CD14-positive monocyte (primary cell): ENCODE data around the gene DHX58. TPM values are rescaled to one million over a fixed set of nuclear protein-coding genes. Genes with fewer than 3 reads are reported as not detected.

Experiments
- DNase-seq, 3 donors: peaks; one replicate each; pipeline ENCODE4 v3.0.0-alpha.2; 2011 to 2022
- H2AFZ ChIP-seq: 2 replicates; pipeline ENCODE4 v1.6.0; 2012; ENCODE audit warnings: mild to moderate bottlenecking, low read depth, low read length, inconsistent platforms; ENCODE audit not compliant: insufficient read depth, poor library complexity, severe bottlenecking
- H3K27ac ChIP-seq, 2 donors: 1 replicate in 1 of 2; 2 replicates in 1 of 2; pipeline ENCODE4 v1.5.1; 2012 to 2013; ENCODE audit warnings: low read length in 2 of 2, control low read depth in 1 of 2, inconsistent platforms in 1 of 2, low read depth in 1 of 2, mild to moderate bottlenecking in 1 of 2
- H3K27me3 ChIP-seq, 2 donors: one replicate each; pipeline versions ENCODE4 v1.6.0 to v1.6.1; 2011 to 2013; ENCODE audit warnings: low read length in 2 of 2; ENCODE audit not compliant: control insufficient read depth in 2 of 2, insufficient read depth in 2 of 2
- H3K36me3 ChIP-seq, 2 donors: replicated peaks in 1 of 2; 1 replicate in 1 of 2; 2 replicates in 1 of 2; pipeline versions ENCODE4 v1.5.1 to v1.6.1; 2012 to 2013; ENCODE audit warnings: low read length in 2 of 2, control low read depth in 1 of 2, inconsistent platforms in 1 of 2, mild to moderate bottlenecking in 1 of 2; ENCODE audit not compliant: insufficient read depth in 2 of 2, control insufficient read depth in 1 of 2
- H3K4me1 ChIP-seq, 2 donors: 1 replicate in 1 of 2; 2 replicates in 1 of 2; pipeline versions ENCODE4 v1.5.1 to v1.6.1; 2012 to 2013; ENCODE audit warnings: low read length in 2 of 2, control low read depth in 1 of 2, inconsistent platforms in 1 of 2, mild to moderate bottlenecking in 1 of 2, moderate library complexity in 1 of 2; ENCODE audit not compliant: insufficient read depth in 2 of 2, control insufficient read depth in 1 of 2
- H3K4me2 ChIP-seq: replicated peaks from 2 replicates; pipeline ENCODE3; 2012; ENCODE audit warnings: low read length, moderate library complexity, mild to moderate bottlenecking; ENCODE audit not compliant: poor library complexity, severe bottlenecking; ENCODE audit errors: extremely low read depth
- H3K4me3 ChIP-seq, 3 experiments: fragments of 200-600 bp in 1 of 3; sonication (generic) in 1 of 3; replicated peaks in 1 of 3; 1 replicate in 2 of 3; 2 replicates in 1 of 3; pipeline ENCODE4 v1.5.1; 2011 to 2013; ENCODE audit warnings: low read length in 3 of 3, mild to moderate bottlenecking in 3 of 3, control low read depth in 2 of 3, low read depth in 2 of 3, inconsistent platforms in 1 of 3, moderate library complexity in 1 of 3
- H3K79me2 ChIP-seq: 2 replicates; pipeline ENCODE4 v1.6.0; 2012; ENCODE audit warnings: mild to moderate bottlenecking, control low read depth, inconsistent platforms, low read length, moderate library complexity; ENCODE audit not compliant: insufficient read depth
- H3K9ac ChIP-seq: 2 replicates; pipeline ENCODE4 v1.6.0; 2017; ENCODE audit warnings: low read length, mild to moderate bottlenecking; ENCODE audit not compliant: insufficient read depth, poor library complexity, severe bottlenecking
- H3K9me3 ChIP-seq, 2 donors: replicated peaks in 1 of 2; 1 replicate in 1 of 2; 2 replicates in 1 of 2; pipeline versions ENCODE4 v1.5.1 to v1.6.1; 2012 to 2013; ENCODE audit warnings: low read length in 2 of 2, control low read depth in 1 of 2; ENCODE audit not compliant: control insufficient read depth in 1 of 2, insufficient read depth in 1 of 2
- H4K20me1 ChIP-seq: 2 replicates; pipeline ENCODE4 v1.6.0; 2012; ENCODE audit warnings: mild to moderate bottlenecking, low read length, control low read depth, moderate library complexity; ENCODE audit not compliant: insufficient read depth
- H3K27ac Mint-ChIP-seq, 7 donors: one replicate each; pipeline ENCODE4 v1.8.0; 2020; ENCODE audit warnings: mild to moderate bottlenecking in 7 of 7, mixed read lengths in 7 of 7, moderate library complexity in 6 of 7, inconsistent platforms in 2 of 7
- H3K27me3 Mint-ChIP-seq, 3 donors: one replicate each; pipeline ENCODE4 v1.8.0; 2021 to 2022; ENCODE audit warnings: low read depth in 3 of 3, mild to moderate bottlenecking in 3 of 3, mixed read lengths in 3 of 3, moderate library complexity in 3 of 3, inconsistent platforms in 1 of 3
- H3K36me3 Mint-ChIP-seq, 2 donors: one replicate each; pipeline ENCODE4 v1.8.0; 2020; ENCODE audit warnings: mixed read lengths in 2 of 2, inconsistent platforms in 1 of 2, mild to moderate bottlenecking in 1 of 2
- H3K4me1 Mint-ChIP-seq: one replicate; pipeline ENCODE4 v1.8.0; 2020; ENCODE audit warnings: mild to moderate bottlenecking, mixed read lengths
- H3K4me3 Mint-ChIP-seq, 2 donors: one replicate each; pipeline ENCODE4 v1.8.0; 2020; ENCODE audit warnings: mild to moderate bottlenecking in 2 of 2, mixed read lengths in 2 of 2, moderate library complexity in 1 of 2
- H3K9me3 Mint-ChIP-seq, 7 donors: one replicate each; pipeline ENCODE4 v1.8.0; 2020 to 2022; ENCODE audit warnings: mixed read lengths in 7 of 7, mild to moderate bottlenecking in 6 of 7, moderate library complexity in 6 of 7, inconsistent platforms in 2 of 7
- CTCF ChIP-seq: fragments of 200-600 bp; IDR thresholded peaks from one replicate; pipeline ENCODE4 v1.8.0; 2022; ENCODE audit warnings: antibody characterized with exemption, mild to moderate bottlenecking
- WGBS: methylation state at CpG from one replicate; pipeline ENCODE4 v1.1.5; 2013; ENCODE audit warnings: missing lambda C conversion rate; ENCODE audit not compliant: insufficient coverage; 5-methylcytosine and 5-hydroxymethylcytosine counted together
- intact Hi-C, 2 donors: fragments of 100-400 bp; cut with micrococcal nuclease; formaldehyde crosslinking; loops; one replicate each; pipeline versions ENCODE4 v1.15.0 to v1.15.1; 2023
- polyA plus RNA-seq, 3 donors: library from polyadenylated mRNA; depleted of rRNA in 1 of 3; unstranded in 2 of 3; stranded (reverse) in 1 of 3; fragments of 300-500 nt in 2 of 3; fragments of >200 nt in 1 of 3; fragmentation: Illumina TruSeq in 2 of 3; gene quantifications; 1 replicate in 2 of 3; 2 replicates in 1 of 3; pipeline ENCODE4 v1.2.3, GENCODE V29; 2012 to 2021

The DHX58 gene
- polyA plus RNA-seq, 3 donors = 13.2 to 46.7 (median 16.0) TPM

- H3K9me3 Mint-ChIP-seq = peaks cover 0 to 4% (median 1%) of the 10 kb centered on the region in 7 donors
- Histone ChIP-seq H3K27ac (no peak overlapping the region), H3K79me2 (no peaks in the 10 kb centered on the region), H3K4me2 (no peak overlapping the region), H3K4me1 (peaks cover 11 to 15% of the 10 kb centered on the region in 2 donors), H3K4me3 (no peak overlapping the region), H2AFZ (no peak overlapping the region), H3K9me3 (no peaks in the 10 kb centered on the region), H3K27me3 (peaks cover 4 to 25% of the 10 kb centered on the region in 2 donors), H4K20me1 (no peaks in the 10 kb centered on the region), H3K9ac (no peak overlapping the region), H3K36me3 (no peaks in the 10 kb centered on the region)
- TF ChIP-seq CTCF = no peak
- WGBS = 80% methylated on average over 5 of the region's 6 CpGs
- intact Hi-C loops = no loop called here
- H3K4me3 Mint-ChIP-seq = no peak overlapping the region
- H3K27me3 Mint-ChIP-seq = peaks cover 28 to 31% (median 29%) of the 10 kb centered on the region in 3 donors
- H3K36me3 Mint-ChIP-seq = peaks cover 0 to 5% of the 10 kb centered on the region in 2 donors
- peaks cover 10% of the 10 kb centered on the region for H3K4me1 Mint-ChIP-seq
- no peak for DNase-seq
- H3K27ac Mint-ChIP-seq = no peak overlapping the region
Measured at GRCh38 chr17:42075789-42076188, 36.7 kb downstream of the DHX58 start.

DNA sequence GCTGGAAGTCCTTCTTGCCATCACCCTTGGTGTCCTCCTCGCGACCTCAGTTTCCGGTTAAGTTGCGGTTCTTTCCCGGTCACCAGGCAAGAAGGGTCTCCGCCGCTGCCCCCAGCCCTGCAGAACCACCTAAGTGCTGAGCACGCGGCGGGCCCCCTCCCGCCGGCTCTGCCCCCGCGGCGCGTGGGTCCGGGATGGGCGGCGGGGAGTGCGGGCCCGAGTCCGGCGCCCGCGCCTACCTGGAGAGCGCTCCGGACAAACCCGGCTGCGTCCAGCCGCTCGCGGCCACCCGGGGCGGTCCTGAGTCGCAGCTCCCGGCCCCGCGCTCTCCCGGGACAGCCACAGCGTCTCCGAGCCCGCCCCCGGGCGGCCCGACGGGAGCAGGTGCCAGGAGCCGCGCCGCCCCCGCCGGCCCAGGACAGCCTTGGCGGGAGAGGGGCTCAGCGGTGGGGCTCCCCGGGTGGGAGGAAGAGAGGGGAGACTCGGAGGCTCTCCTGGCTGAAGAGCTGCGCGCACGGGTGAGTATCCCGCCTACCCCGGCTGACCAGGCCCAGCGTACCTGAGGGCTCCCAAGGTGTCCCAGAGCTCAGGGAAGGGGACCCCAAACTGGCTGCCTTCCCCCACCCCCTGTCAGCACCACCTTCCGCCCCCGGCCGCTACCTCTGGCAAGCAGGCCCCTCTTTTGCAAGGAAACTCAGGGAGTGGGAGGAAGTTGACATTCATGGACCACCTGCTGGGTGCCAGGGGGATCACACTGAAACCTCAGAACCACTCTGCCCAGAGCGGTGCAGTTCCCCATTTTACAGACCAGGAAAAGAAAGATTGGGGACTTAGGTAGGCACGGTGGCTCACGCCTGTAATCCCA, 40.0 kb downstream of the DHX58 start:
- peaks cover 0 to 2% (median 1%) of the 10 kb centered on the region in 7 donors for H3K9me3 Mint-ChIP-seq
- intact Hi-C loops = no loop called here
- under 1% methylated on average over 50 of the region's 67 CpGs for WGBS
- Histone ChIP-seq H3K79me2 (no peaks in the 10 kb centered on the region), H2AFZ (peak overlapping the region; percentile 77), H3K9me3 (no peaks in the 10 kb centered on the region), H3K27me3 (peaks cover 4 to 25% of the 10 kb centered on the region in 2 donors), H3K27ac (no peak overlapping the region), H3K9ac (peak overlapping the region; percentile 27), H3K4me1 (peaks cover 11 to 15% of the 10 kb centered on the region in 2 donors), H4K20me1 (no peaks in the 10 kb centered on the region), H3K36me3 (no peaks in the 10 kb centered on the region), H3K4me2 (peak overlapping the region; percentile 76), H3K4me3 (peak overlapping the region in 1 of 3 experiments; percentile 69)
- H3K4me1 Mint-ChIP-seq = peaks cover 10% of the 10 kb centered on the region
- DNase-seq = peak in 2 of 3 donors; percentile 24 to 35
- TF ChIP-seq CTCF = peak; percentile 31
- peak overlapping the region; percentile 63 to 82 for H3K4me3 Mint-ChIP-seq
- H3K36me3 Mint-ChIP-seq = peaks cover 0 to 5% of the 10 kb centered on the region in 2 donors
- H3K27ac Mint-ChIP-seq = no peak overlapping the region
- peaks cover 29 to 34% (median 30%) of the 10 kb centered on the region in 3 donors for H3K27me3 Mint-ChIP-seq
